HG03025 (cell line): Measurements from ENCODE around the gene NCAPH2.

Experiments
- ATAC-seq: cut with Tn5 transposase; IDR thresholded peaks from one replicate; pipeline ENCODE4 v1.9.1; 2021; ENCODE audit warnings: mild to moderate bottlenecking, moderate library complexity; ENCODE audit not compliant: unreplicated experiment, low FRiP score

NCAPH2 gene

DNA sequence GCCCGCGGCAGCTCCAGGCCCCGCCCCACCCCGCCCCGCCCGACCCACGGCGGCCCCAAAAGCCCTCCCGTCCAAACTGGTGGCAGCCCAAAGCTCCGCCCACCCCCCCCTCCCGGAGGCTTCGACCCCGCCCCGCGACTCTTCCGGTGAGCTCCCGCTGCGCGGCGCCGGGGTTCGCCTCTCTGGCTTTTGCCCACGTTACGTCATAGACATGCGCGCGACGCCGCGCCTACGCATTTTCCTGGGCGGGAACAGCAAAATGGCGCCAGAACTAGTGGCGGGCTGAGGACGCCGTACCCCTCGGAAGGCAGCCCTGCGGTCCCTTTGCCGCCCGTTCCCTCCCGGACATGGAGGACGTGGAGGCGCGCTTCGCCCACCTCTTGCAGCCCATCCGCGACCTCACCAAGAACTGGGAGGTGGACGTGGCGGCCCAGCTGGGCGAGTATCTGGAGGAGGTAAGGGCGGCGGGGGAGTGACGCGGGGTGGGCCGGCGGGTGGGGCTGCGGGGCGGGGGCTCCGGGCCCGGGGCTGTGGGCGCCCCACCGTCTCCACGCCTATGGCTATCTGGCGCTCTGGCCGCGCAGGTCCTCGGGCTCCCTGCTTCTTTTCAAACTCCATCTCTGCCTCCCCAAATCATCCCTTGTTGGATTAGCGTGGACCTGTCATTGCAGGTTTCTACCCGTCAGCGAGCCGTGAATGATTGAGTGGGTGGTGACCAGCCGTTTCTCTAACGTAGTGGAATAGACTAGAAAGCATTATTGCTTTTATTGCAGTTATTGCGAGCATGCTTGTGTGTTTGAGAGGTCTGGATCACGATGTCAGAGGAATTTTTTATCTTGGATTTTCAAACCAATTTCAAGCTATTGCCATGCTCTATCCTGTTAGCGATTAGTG is at the start of gene NCAPH2:
TSS of gene NCAPH2 (plus strand) at position 234 of the 894 bp plus-strand sequence. CDS start at position 348, 114 bp downstream.
- peak; percentile 71 for ATAC-seq

GRCh38 chr22:50459016-50459415 is 49.0 kb upstream of the NCAPH2 start:
- ATAC-seq, result no peak

GRCh38 chr22:50459496-50460140 is 48.4 kb upstream of the NCAPH2 start:
- no peak for ATAC-seq

GRCh38 chr22:50460938-50461337 is 47.1 kb upstream of the NCAPH2 start:
- ATAC-seq, result no peak

- no peak for ATAC-seq
These were observed 46.5 kb upstream of the NCAPH2 start for GRCh38 chr22:50461536-50461935.

DNA sequence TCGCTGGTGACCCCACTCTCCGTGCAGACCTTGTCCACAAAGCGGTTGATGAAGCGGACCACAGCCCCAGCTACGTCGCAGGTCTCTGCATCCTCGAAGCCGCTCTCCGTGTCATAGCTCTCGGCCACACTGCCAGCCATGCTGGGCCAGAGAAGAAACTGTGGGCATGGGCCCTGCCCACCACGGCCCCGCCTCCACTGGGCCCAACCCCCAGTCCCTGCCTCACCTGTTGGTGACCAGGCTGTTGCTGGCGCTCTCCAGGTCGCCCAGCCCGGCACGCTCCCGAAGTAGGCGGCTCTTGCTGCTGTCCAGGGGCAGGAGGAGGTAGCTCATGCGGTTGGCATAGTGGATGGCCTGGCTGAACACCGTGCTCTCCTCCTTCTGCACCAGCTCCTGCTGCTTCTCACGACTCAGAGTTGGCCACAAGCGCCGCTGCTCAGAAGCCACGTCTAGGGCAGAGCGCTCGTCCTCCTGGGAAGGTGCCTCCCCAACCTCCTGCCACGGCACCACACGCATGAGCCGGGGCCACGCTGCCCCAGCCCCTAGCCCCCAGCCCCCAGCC is 46.0 kb upstream of the NCAPH2 start:
- ATAC-seq, result no peak

DNA sequence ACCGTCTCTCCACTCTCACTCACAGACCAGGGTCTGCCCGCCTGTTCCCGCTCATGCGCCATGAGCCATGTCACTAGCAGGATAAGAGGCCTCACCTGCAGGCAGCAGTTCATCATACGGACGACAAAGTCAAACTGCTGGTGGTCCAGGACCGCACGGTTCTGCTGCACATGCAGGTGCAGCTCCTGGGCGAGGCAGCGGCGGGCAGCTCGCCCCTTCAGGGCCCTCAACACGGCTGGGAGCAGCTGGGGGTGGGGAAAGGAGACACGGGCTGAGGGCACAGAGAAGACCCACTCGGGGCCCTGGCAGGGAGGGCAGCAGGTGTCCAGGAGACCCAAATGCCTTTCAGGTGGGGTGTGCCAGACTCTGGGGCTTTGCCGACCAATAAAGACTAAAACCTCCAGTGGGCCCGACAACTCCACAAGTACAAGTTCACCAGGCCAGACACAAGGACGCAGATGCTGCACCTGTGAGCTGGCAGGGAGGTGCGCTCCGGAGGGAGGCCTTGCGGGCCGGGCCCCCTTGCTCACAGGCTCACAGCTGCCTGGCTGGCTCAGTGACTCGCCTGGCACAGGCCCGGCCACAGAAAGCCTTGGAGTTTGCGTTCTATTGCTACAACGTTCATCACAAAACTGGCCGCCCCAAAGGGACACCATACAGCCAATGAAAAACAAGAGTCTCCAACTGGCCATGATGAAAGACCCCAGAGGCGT is 44.7 kb upstream of the NCAPH2 start:
- no peak for ATAC-seq

DNA sequence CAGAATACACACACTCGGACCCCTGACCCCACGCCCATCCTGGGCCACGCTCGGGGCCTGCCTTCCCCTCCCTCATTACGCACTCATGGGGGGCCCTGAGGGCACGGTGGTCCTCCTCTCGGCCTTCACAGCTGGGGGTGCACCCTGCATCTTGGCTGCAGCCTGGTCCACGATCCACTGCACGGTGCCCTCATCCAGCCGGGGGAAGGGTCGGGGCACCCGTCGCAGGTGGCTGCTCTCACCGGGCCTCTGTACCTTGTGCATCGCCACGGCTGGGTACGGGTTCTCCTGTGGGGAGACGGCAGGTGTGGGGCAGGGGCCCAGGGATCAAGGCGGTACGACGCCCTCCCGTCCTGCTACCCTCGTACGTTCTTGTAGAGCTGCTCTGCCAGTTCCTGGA is 43.6 kb upstream of the NCAPH2 start:
- no peak for ATAC-seq

- no peak for ATAC-seq
These were observed 42.7 kb upstream of the NCAPH2 start for GRCh38 chr22:50465066-50465930.

DNA sequence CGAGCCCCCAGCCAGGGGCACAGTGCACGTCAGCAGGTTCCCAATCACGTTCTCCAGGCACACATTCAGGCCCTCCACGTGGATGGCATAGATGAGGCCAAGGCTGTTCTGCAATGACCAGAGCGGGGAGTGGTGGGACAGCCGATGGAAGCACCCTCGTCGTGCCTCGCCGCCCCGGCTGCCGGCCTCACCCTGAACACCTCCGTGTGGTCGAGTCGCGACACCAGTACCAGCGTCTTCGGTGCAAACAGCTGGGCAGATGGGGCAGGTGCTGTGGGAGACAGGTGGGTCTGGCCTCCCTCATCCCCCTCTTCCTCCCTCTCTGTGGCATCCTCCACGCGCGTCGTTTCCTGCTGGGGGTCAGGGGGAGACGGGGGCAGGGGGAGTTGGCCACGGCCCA is 40.7 kb upstream of the NCAPH2 start:
- no peak for ATAC-seq

DNA sequence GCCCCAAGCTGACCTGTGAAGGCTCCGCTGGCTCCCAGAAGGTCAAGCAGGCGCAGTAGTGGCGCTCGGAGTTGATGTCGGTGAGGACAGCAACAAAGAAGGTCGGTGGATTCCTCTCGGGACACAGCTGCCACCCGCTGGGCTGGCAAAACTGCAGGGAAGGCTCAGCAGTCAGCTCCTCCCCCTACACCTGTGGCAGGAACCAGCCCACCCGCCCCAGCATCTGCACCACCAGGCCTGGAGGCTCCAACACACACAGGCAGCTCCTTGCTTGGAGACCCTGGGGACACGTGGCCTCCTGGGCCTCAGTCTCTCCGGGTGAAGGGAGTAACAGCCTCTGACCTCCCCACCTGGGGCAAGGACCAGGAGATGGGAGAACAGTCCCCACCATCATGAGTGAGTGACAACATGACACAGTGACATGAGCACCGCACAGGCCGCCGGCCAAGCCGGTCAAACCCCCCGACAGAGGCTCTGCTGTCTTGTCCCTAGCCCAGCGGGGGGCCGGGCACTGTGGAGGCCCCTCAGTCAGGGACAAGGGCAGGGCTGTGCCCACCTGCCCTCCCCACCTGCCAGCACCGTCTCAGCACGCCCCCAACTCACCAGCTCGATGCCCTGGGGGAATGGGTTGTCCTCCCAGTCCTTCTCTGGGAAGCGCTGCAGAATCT is 40.1 kb upstream of the NCAPH2 start:
- no peak for ATAC-seq

DNA sequence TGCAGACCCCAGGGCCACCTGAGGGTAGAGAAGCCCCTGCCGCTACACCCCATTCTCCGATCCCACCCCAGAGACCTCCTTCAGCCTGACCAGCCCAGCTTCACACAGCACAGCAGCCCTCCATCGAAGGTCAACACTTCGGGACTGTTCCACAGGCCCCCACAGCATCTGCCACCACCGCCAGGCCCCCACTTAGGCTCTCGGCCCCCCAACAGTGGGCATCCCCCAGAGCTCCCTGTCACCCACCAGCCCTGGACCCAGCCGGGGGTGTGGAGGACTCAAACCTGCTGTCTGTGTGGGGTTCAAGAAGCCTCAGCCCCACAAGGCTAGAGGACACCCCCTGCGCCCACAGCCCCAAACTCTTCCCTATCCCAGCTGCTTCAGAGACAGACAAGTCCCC is 39.4 kb upstream of the NCAPH2 start:
- no peak for ATAC-seq

GRCh38 chr22:50469377-50470305 is 38.4 kb upstream of the NCAPH2 start:
- no peak for ATAC-seq

- ATAC-seq, result no peak
These were observed 37.5 kb upstream of the NCAPH2 start for GRCh38 chr22:50470491-50470890.

DNA sequence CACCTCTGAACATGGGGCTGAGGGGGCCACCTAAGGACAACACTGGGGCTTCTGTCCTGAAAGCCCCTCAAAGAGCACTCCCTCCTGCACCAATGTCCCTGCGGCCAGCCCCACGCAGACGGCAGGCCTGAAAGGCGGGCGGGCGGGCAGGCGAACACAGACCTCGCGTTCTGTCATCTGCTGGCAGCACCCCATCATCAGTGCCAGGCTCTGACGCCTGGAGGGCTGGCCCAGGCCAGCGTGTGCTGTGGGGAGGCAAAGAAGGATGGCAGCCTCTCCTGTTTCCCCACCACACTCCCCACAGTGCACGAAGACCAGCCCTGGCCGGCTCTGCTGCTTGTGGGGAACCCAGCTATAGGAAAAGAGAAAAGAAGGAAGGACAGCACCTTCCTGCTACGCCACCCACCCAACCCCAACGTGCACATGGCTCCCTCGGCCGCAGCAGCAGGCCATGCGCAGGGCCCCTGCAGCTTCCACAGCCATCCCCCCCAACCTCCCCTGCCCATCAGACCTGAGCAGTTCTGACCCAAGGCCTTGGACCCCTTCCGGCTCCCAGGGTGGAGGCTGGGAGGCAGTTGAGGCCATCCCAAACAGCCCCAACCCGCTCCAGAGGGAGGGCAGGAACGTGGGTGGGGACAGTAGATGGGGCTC is 36.7 kb upstream of the NCAPH2 start:
- ATAC-seq, result no peak

GRCh38 chr22:50471962-50472361 is 36.1 kb upstream of the NCAPH2 start:
- ATAC-seq, result no peak

DNA sequence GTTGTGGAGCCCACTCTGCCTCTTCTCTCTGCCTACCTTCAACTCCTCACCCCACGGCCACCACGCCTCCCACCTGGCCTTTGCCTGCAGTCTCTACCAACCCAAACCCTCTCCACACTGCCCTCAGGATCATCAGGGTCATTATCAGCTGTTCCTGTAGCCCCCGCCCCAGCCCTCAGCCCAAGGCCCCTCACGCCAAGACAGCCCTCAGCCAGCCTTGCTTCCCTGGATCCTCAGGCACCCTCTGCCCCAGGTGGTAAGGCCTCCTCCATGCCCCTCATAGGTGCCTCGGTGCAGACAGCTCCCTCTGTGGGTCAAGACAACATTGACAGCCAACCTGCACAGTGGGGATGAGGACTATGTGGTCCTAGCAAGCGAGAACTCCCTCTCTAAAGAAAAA is 34.9 kb upstream of the NCAPH2 start:
- no peak for ATAC-seq
